Heart right ventricle (tissue), 16 donors: ENCODE results near the gene TEX2. TPM values are rescaled to one million over a fixed set of nuclear protein-coding genes. Genes with fewer than 3 reads are reported as not detected.

Source experiments
- ATAC-seq, 8 donors: fragments of 200-7000 bp; cut with Tn5 transposase; one replicate each; pipeline ENCODE4 v1.9.1; 2020; ENCODE audit warnings: mild to moderate bottlenecking in 8 of 8, moderate library complexity in 8 of 8, moderate number of reproducible peaks in 1 of 8
- DNase-seq, 2 donors: peaks; one replicate each; pipeline ENCODE4 v3.0.0-alpha.2; 2020
- H3K27ac ChIP-seq, 10 donors: fragments of 200-600 bp; sonication (generic) in 2 of 10; one replicate each; pipeline versions ENCODE4 v1.5.0 to v1.8.0; 2020 to 2022; ENCODE audit warnings: mild to moderate bottlenecking in 3 of 10
- H3K27me3 ChIP-seq, 7 donors: fragments of 200-600 bp; one replicate each; pipeline ENCODE4 v1.8.0; 2021 to 2022; ENCODE audit warnings: mild to moderate bottlenecking in 2 of 7
- H3K36me3 ChIP-seq, 9 donors: fragments of 200-600 bp; sonication (generic) in 1 of 9; one replicate each; pipeline versions ENCODE4 v1.5.0 to v1.8.0; 2020 to 2022; ENCODE audit warnings: mild to moderate bottlenecking in 2 of 9
- H3K4me1 ChIP-seq, 9 donors: fragments of 200-600 bp; sonication (generic) in 1 of 9; one replicate each; pipeline versions ENCODE4 v1.5.0 to v1.8.0; 2020 to 2022; ENCODE audit warnings: mild to moderate bottlenecking in 4 of 9
- H3K4me3 ChIP-seq, 10 donors: fragments of 200-600 bp; sonication (generic) in 2 of 10; one replicate each; pipeline versions ENCODE4 v1.5.0 to v1.8.0; 2020 to 2022; ENCODE audit warnings: mild to moderate bottlenecking in 7 of 10, moderate library complexity in 2 of 10
- H3K9me3 ChIP-seq, 11 donors: fragments of 200-600 bp in 10 of 11; sonication (generic) in 2 of 11; one replicate each; pipeline versions ENCODE4 v1.5.0 to v1.8.0; 2013 to 2022; ENCODE audit warnings: mild to moderate bottlenecking in 2 of 11, control low read depth in 1 of 11, moderate library complexity in 1 of 11
- WGBS, 2 donors: extraction: QIAGEN DNeasy Blood & Tissue Kit; methylation state at CpG; one replicate each; pipeline ENCODE4 v1.1.7; 2013; ENCODE audit warnings: inconsistent platforms in 1 of 2; 5-methylcytosine and 5-hydroxymethylcytosine counted together
- intact Hi-C, 10 donors: fragments of 100-400 bp; cut with DNase I; formaldehyde crosslinking; loops; one replicate each; pipeline versions ENCODE4 v1.11.1 to v1.14.2; 2022
- polyA plus RNA-seq, 2 donors: library from polyadenylated mRNA; stranded (reverse); fragments of 200-250 nt; gene quantifications; one replicate each; pipeline ENCODE4 v1.2.3, GENCODE V29; 2013
- total RNA-seq, 10 donors: library from RNA; stranded (reverse); fragmentation: NEBNext Ultra II Directional in 3 of 10; extraction: Animal tissue kit (Norgen Biotek cat#: 25700) in 3 of 10; gene quantifications; one replicate each; pipeline versions ENCODE4 v1.2.1 to v1.2.4, GENCODE V29; 2021 to 2023
- TF ChIP-seq, protein P1 (sequence below), 9 donors: fragments of 200-600 bp; sonication (generic) in 2 of 9; IDR thresholded peaks; one replicate each; pipeline versions ENCODE4 v1.5.0 to v1.8.0; 2021 to 2022; ENCODE audit warnings: antibody characterized with exemption in 9 of 9, mild to moderate bottlenecking in 5 of 9, moderate library complexity in 1 of 9
- donor health status: Arrhythmogenic right ventricular cardiomyopathy.
- donor health status: ischemic (EF 13 %, LVEDD 7.1; RV severe dilation, severe dysfunction).
- donor health status: healthy with polysubstance abuse.
- donor health status: DM: no; HTN: yes; CAD: no.
- donor health status: DM: no; HTN: no; CAD: no.
- donor health status: ischemic (EF 25% LVEDD 6.9; RV normal size, moderate dysfunction).
- donor health status: ischemic (EF 25% LVEDD 5.7; RV mildly dilated, moderate dysfunction).
- donor health status: healthy.
- donor health status: DM: yes; HTN: yes; CAD: no.
- donor health status: Ischemic cardiomyopathy.
- donor health status: ischemic (EF 35%, LVEDD 5.7; RV mildly dilated, moderate dysfunction).
- donor health status: nonischemic (EF 11% LVEDD 7.7; RV severe dilation, severe dysfunction).
- donor health status: DM: yes; HTN: yes; CAD: no.
- donor health status: PGD.
- donor health status: ischemic (EF 29% LVEDD 5.4; RV normal size, mild dysfunction).
- donor health status: nonischemic (EF 23%, LVEDD 6.1; RV moderate dilation, normal function).

The TEX2 gene
- total and polyA plus RNA-seq, 12 donors: 15.9 to 60.5 (median 54.5) TPM

DNA sequence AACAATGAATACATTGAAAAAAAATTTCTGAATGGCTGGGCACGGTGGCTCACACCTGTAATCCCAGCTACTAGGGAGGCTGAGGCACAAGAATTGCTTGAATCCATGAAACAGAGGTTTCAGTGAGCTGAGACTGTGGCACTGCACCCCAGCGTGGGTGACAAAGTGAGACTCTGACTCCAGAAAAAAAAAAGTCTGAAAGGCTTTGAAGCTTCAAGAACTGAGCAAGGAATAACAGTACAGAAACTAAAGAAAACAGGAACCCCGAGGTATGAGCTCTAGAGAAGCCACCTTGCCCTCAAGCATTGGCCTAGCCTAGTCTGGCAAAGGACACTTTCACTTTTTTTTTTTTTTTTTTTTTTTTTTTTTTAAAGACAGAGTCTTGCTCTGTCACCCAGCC, 45.0 kb downstream of the TEX2 start:
- Histone ChIP-seq H3K27me3 (no peaks in the 10 kb centered on the region), H3K4me1 (peaks cover 23 to 63% (median 51%) of the 10 kb centered on the region in 9 donors), H3K27ac (peak overlapping the region in 6 of 10 donors; percentile 68 to 89 (median 82)), H3K9me3 (no peaks in the 10 kb centered on the region), H3K36me3 (peaks cover 0 to 10% (median 5%) of the 10 kb centered on the region in 9 donors), H3K4me3 (no peak overlapping the region)
- intact Hi-C loops: loop anchor here in 4 of 10 donors (5.0 to 10.0 kb wide), 4 partner anchors 44 to 66 kb away; partner anchors contain the start of gene TEX2 (in 3 of the 4)
- WGBS, 2 donors: 85 to 90% methylated on average over 3 of the region's 3 CpGs
- no peak for DNase-seq
- ATAC-seq: no peak
- TF ChIP-seq, protein P1, sequence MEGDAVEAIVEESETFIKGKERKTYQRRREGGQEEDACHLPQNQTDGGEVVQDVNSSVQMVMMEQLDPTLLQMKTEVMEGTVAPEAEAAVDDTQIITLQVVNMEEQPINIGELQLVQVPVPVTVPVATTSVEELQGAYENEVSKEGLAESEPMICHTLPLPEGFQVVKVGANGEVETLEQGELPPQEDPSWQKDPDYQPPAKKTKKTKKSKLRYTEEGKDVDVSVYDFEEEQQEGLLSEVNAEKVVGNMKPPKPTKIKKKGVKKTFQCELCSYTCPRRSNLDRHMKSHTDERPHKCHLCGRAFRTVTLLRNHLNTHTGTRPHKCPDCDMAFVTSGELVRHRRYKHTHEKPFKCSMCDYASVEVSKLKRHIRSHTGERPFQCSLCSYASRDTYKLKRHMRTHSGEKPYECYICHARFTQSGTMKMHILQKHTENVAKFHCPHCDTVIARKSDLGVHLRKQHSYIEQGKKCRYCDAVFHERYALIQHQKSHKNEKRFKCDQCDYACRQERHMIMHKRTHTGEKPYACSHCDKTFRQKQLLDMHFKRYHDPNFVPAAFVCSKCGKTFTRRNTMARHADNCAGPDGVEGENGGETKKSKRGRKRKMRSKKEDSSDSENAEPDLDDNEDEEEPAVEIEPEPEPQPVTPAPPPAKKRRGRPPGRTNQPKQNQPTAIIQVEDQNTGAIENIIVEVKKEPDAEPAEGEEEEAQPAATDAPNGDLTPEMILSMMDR (IDR thresholded peaks at IDR 0.05): no peak

DNA sequence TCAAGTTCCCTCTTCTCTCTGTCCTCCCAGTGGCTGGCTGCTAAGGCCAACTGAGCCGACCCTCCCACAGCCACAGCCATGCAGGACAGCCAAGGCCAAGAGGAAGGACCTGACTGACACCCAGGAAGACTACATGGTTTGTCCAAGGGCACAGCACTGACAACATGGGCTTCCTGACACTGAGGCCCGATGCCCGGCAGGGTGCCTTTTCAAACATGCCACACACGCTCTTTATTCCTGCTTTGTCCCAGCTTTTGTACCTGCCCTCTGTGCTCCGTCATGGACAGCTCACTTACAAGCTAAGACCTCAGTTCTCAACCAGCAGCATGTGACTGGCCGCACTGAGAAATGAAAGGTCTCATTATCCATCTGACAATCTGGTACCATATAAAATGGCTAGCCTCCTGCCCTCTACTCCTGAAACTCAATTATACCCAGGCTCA, 45.8 kb downstream of the TEX2 start:
- TF ChIP-seq, protein P1 (IDR thresholded peaks at IDR 0.05): no peak
- no peak for DNase-seq
- H3K4me3 ChIP-seq: no peak overlapping the region
- peaks cover 23 to 63% (median 50%) of the 10 kb centered on the region in 9 donors for H3K4me1 ChIP-seq
- peak in 7 of 8 donors; percentile 17 to 47 (median 34) for ATAC-seq
- no peaks in the 10 kb centered on the region for H3K9me3 ChIP-seq
- peak overlapping the region; percentile 25 to 89 (median 78) for H3K27ac ChIP-seq
- intact Hi-C loops: loop anchor here in 4 of 10 donors (5.0 to 10.0 kb wide), 4 partner anchors 45 to 65 kb away; partner anchors contain the start of gene TEX2 (in 3 of the 4)
- 61 to 76% methylated on average over 6 of the region's 6 CpGs for whole genome bisulfite sequencing, 2 donors
- H3K27me3 ChIP-seq: no peaks in the 10 kb centered on the region
- H3K36me3 ChIP-seq: peaks cover 0 to 18% (median 13%) of the 10 kb centered on the region in 9 donors

DNA sequence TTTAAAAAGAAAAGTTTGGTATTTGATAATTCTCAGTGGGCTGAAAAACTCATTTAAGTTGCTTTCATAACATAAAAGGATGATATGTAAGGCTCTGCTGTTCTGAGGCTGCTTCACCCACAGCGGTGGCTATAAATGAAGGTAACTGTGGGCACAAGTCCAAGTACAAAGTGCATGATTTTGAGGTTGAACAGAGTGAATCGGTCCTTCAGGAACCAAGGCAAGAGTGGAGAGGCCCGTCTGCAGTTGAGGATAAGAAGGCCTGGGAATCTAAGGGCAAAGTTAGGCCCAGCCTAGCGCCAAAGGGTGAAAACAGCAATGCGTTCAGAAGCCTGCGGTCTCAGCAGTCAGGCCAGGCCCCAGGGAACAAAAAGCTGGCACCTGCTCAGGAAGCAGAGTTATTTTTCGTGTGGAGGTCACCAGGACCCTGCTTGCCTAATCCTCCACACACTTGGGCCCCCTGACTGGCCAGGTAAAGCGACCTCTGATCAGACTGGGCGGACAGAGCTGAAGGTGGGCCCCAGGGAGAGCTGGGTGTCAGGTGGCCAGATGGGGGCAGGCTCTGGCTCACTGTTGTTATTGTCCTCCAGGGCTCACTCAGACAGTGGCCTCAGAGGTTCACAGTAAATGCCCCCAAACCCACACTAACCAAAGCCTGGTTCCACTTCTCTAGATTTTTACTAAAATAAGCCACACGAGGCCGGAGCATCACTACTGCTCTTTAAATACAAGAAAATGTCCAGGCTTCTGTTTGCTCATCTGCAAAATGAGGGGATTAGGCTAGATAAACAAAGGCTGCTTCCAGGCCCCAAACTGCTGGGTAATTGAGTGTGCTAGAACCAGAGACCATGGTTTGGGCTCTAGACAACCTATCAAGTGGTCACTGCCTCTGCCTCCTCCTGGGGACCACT, 46.5 kb downstream of the TEX2 start:
- Histone ChIP-seq H3K36me3 (peaks cover 0 to 25% (median 16%) of the 10 kb centered on the region in 9 donors), H3K27ac (peak overlapping the region; percentile 25 to 89 (median 78)), H3K9me3 (no peaks in the 10 kb centered on the region), H3K27me3 (no peaks in the 10 kb centered on the region), H3K4me1 (peaks cover 23 to 58% (median 50%) of the 10 kb centered on the region in 9 donors), H3K4me3 (no peak overlapping the region)
- peak; percentile 48 to 79 (median 72) for ATAC-seq
- intact Hi-C loops: loop anchor here in 4 of 10 donors (5.0 to 10.0 kb wide), 4 partner anchors 46 to 64 kb away; partner anchors contain the start of gene TEX2 (in 3 of the 4)
- WGBS, 2 donors: 36 to 40% methylated on average over 11 of the region's 11 CpGs
- TF ChIP-seq, protein P1 (IDR thresholded peaks at IDR 0.05): peak in 6 of 9 donors; percentile 5 to 39 (median 21)
- peak; percentile 48 to 50 for DNase-seq

DNA sequence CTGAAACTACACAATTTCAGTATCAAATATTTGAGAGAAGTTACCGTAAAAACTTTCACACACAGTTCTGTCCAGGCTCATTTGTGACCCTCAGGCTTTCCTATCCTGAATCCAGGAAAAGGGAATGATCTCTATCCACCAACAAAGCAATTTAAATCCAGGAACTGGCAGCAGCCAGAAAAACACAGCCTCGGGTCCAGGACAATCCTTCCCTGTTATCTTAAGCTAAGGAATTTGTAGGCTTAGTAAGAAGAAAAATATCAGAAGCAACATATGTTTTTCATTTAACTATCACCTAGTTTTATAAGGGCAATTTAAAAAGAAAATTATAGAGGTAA, 47.1 kb downstream of the TEX2 start:
- Histone ChIP-seq H3K36me3 (peaks cover 0 to 28% (median 16%) of the 10 kb centered on the region in 9 donors), H3K27ac (peak overlapping the region; percentile 25 to 89 (median 78)), H3K27me3 (no peaks in the 10 kb centered on the region), H3K4me1 (peaks cover 23 to 57% (median 50%) of the 10 kb centered on the region in 9 donors), H3K4me3 (no peak overlapping the region), H3K9me3 (no peaks in the 10 kb centered on the region)
- 32% methylated on average over 2 of the region's 2 CpGs for WGBS, 2 donors
- intact Hi-C loops: loop anchor here in 4 of 10 donors (5.0 to 10.0 kb wide), 4 partner anchors 46 to 64 kb away; partner anchors contain the start of gene TEX2 (in 3 of the 4)
- ATAC-seq (peak in 1 of 8 donors; percentile 10), DNase-seq (no peak)
- TF ChIP-seq, protein P1 (IDR thresholded peaks at IDR 0.05): no peak
